HEK293 (cell line): ENCODE measurements around the gene SYCP2.

Source experiments
- AEBP2 ChIP-seq: fragments of 450-650 bp; formaldehyde crosslinking; IDR thresholded peaks from 2 replicates; pipeline ENCODE4 v1.5.1; 2016; ENCODE audit warnings: missing biosample characterization, missing genetic modification characterization, borderline replicate concordance
- BCL11B ChIP-seq: fragments of 450-650 bp; formaldehyde crosslinking; IDR thresholded peaks from 2 replicates; pipeline ENCODE4 v1.5.1; 2016; ENCODE audit warnings: low read depth, missing biosample characterization, missing genetic modification characterization
- EGR2 ChIP-seq: fragments of 450-650 bp; formaldehyde crosslinking; IDR thresholded peaks from 2 replicates; pipeline ENCODE4 v1.5.1; 2016; ENCODE audit warnings: low read depth, missing biosample characterization, missing genetic modification characterization
- PRDM1 ChIP-seq: fragments of 450-650 bp; formaldehyde crosslinking; IDR thresholded peaks from 2 replicates; pipeline ENCODE4; 2016; ENCODE audit warnings: missing biosample characterization, missing genetic modification characterization
- PRDM10 ChIP-seq: fragments of 450-650 bp; formaldehyde crosslinking; IDR thresholded peaks from 2 replicates; pipeline ENCODE4 v1.5.1; 2016; ENCODE audit warnings: missing biosample characterization, missing genetic modification characterization
- YY1 ChIP-seq: fragments of 450-650 bp; formaldehyde crosslinking; IDR thresholded peaks from 2 replicates; pipeline ENCODE4 v1.5.1; 2018; ENCODE audit warnings: missing biosample characterization, missing genetic modification characterization
- ZBTB11 ChIP-seq: fragments of 450-650 bp; formaldehyde crosslinking; conservative IDR thresholded peaks from 2 replicates; pipeline ENCODE4 v1.5.1; 2016; ENCODE audit warnings: low read depth, missing biosample characterization, missing genetic modification characterization
- ZBTB49 ChIP-seq: fragments of 450-650 bp; formaldehyde crosslinking; IDR thresholded peaks from 2 replicates; pipeline ENCODE4 v1.5.1; 2016; ENCODE audit warnings: missing biosample characterization, missing genetic modification characterization, low read depth
- ZBTB6 ChIP-seq: fragments of 450-650 bp; formaldehyde crosslinking; IDR thresholded peaks from 2 replicates; pipeline ENCODE4 v1.5.1; 2017; ENCODE audit warnings: missing biosample characterization, missing genetic modification characterization
- ZFHX2 ChIP-seq: fragments of 450-650 bp; formaldehyde crosslinking; conservative IDR thresholded peaks from 2 replicates; pipeline ENCODE4 v1.5.1; 2016; ENCODE audit warnings: missing biosample characterization, missing genetic modification characterization
- ZFP3 ChIP-seq: fragments of 450-650 bp; formaldehyde crosslinking; IDR thresholded peaks from 2 replicates; pipeline ENCODE4 v1.5.1; 2016; ENCODE audit warnings: low read depth, missing biosample characterization, missing genetic modification characterization
- ZFP41 ChIP-seq: fragments of 450-650 bp; formaldehyde crosslinking; IDR thresholded peaks from 2 replicates; pipeline ENCODE4 v1.5.1; 2016; ENCODE audit warnings: missing biosample characterization, missing genetic modification characterization, borderline replicate concordance
- ZNF19 ChIP-seq: fragments of 450-650 bp; formaldehyde crosslinking; IDR thresholded peaks from 2 replicates; pipeline ENCODE4; 2016; ENCODE audit warnings: missing biosample characterization, missing genetic modification characterization, low read depth
- ZNF202 ChIP-seq: fragments of 450-650 bp; formaldehyde crosslinking; IDR thresholded peaks from 2 replicates; pipeline ENCODE4 v1.5.1; 2016; ENCODE audit warnings: missing biosample characterization, missing genetic modification characterization, borderline replicate concordance
- ZNF211 ChIP-seq: fragments of 450-650 bp; formaldehyde crosslinking; IDR thresholded peaks from 2 replicates; pipeline ENCODE4 v1.5.1; 2016; ENCODE audit warnings: low read depth, missing biosample characterization, missing genetic modification characterization
- ZNF223 ChIP-seq: fragments of 450-650 bp; formaldehyde crosslinking; IDR thresholded peaks from 2 replicates; pipeline ENCODE4 v1.5.1; 2016; ENCODE audit warnings: missing biosample characterization, missing genetic modification characterization
- ZNF23 ChIP-seq: fragments of 450-650 bp; formaldehyde crosslinking; IDR thresholded peaks from 2 replicates; pipeline ENCODE4 v1.5.1; 2016; ENCODE audit warnings: missing biosample characterization, missing genetic modification characterization, borderline replicate concordance
- ZNF335 ChIP-seq: fragments of 450-650 bp; formaldehyde crosslinking; conservative IDR thresholded peaks from 2 replicates; pipeline ENCODE4 v1.5.1; 2016; ENCODE audit warnings: missing biosample characterization, missing genetic modification characterization
- ZNF488 ChIP-seq: fragments of 450-650 bp; formaldehyde crosslinking; IDR thresholded peaks from 2 replicates; pipeline ENCODE4 v1.5.1; 2016; ENCODE audit warnings: missing biosample characterization, missing genetic modification characterization
- ZNF558 ChIP-seq: fragments of 450-650 bp; formaldehyde crosslinking; IDR thresholded peaks from 2 replicates; pipeline ENCODE4 v1.5.1; 2016; ENCODE audit warnings: missing biosample characterization, missing genetic modification characterization
- ZNF561 ChIP-seq: fragments of 450-650 bp; IDR thresholded peaks from 2 replicates; pipeline ENCODE4 v1.5.1; 2018; ENCODE audit warnings: missing biosample characterization, missing genetic modification characterization, borderline replicate concordance
- ZNF645 ChIP-seq: fragments of 450-650 bp; formaldehyde crosslinking; IDR thresholded peaks from 2 replicates; pipeline ENCODE4; 2016; ENCODE audit warnings: missing biosample characterization, missing genetic modification characterization
- ZNF707 ChIP-seq: fragments of 450-650 bp; formaldehyde crosslinking; IDR thresholded peaks from 2 replicates; pipeline ENCODE4 v1.5.1; 2016; ENCODE audit warnings: missing biosample characterization, missing genetic modification characterization
- ZNF792 ChIP-seq: fragments of 450-650 bp; formaldehyde crosslinking; IDR thresholded peaks from 2 replicates; pipeline ENCODE4 v1.5.1; 2016; ENCODE audit warnings: missing biosample characterization, missing genetic modification characterization
- ZSCAN23 ChIP-seq: fragments of 450-650 bp; formaldehyde crosslinking; IDR thresholded peaks from 2 replicates; pipeline ENCODE4 v1.5.1; 2016; ENCODE audit warnings: missing biosample characterization, missing genetic modification characterization

Gene SYCP2

GRCh38 chr20:59933849-59934585 is 580 bp upstream of the SYCP2 start (continued):
- TF ChIP-seq ZNF335 (tag by site-specific recombination): peak; percentile 80
- TF ChIP-seq ZNF223 (tag by site-specific recombination): no peak
- TF ChIP-seq ZNF707: no peak
- no peak for TF ChIP-seq EGR2 (tag by site-specific recombination)
- no peak for TF ChIP-seq ZNF792
- TF ChIP-seq ZNF202 (tag by site-specific recombination): peak; percentile 94
- TF ChIP-seq YY1 (tag by site-specific recombination): no peak
- TF ChIP-seq AEBP2 (tag by site-specific recombination): no peak
- no peak for TF ChIP-seq BCL11B (tag by site-specific recombination)
- TF ChIP-seq ZNF23 (tag by site-specific recombination): no peak
- TF ChIP-seq ZNF211 (tag by site-specific recombination): no peak
- no peak for TF ChIP-seq ZBTB6 (tag by site-specific recombination)
- no peak for TF ChIP-seq ZNF645 (tag by site-specific recombination)
- TF ChIP-seq ZBTB11: 0 out of 2 replicates have a peak, but pooled peaks have one; percentile 37
- TF ChIP-seq ZFP3: no peak
- TF ChIP-seq ZBTB49 (tag by site-specific recombination): no peak
- TF ChIP-seq ZNF561 (tag by site-specific recombination): peak; percentile 90; the same call in 1 of the 2 replicates
- 0 out of 2 replicates have a peak, but pooled peaks have one; percentile 19 for TF ChIP-seq ZFHX2 (tag by site-specific recombination)
- TF ChIP-seq ZNF558 (tag by site-specific recombination): no peak
- no peak for TF ChIP-seq PRDM1 (tag by site-specific recombination)
- TF ChIP-seq ZNF19 (tag by site-specific recombination): no peak
- no peak for TF ChIP-seq ZSCAN23 (tag by site-specific recombination)
- TF ChIP-seq ZNF488 (tag by site-specific recombination): no peak
- TF ChIP-seq PRDM10 (tag by site-specific recombination): peak; percentile 44; the same call in 1 of the 2 replicates
- TF ChIP-seq ZFP41 (tag by site-specific recombination): no peak
